ENCODE results near the gene SSU72.
"Not testable (repeated sequence)": the region's sequence is repeated elsewhere in the genome, so short reads cannot be mapped to it uniquely, and the experiment has no call there.

SSU72 gene

GRCh38 chr1:1494311-1494710, 80.4 kb downstream of the SSU72 start:
- DNase-seq = not testable (repeated sequence)
